GM19468 (cell line): ENCODE data around the gene PTPRN2.

Experiments used
- ATAC-seq: cut with Tn5 transposase; IDR thresholded peaks from one replicate; pipeline ENCODE4 v1.9.1; 2021; ENCODE audit warnings: mild to moderate bottlenecking, moderate library complexity, moderate number of reproducible peaks; ENCODE audit not compliant: unreplicated experiment; ENCODE audit errors: extremely low read depth

Gene PTPRN2

GRCh38 chr7:158498443-158499081, 89.1 kb downstream of the PTPRN2 start:
- no peak for ATAC-seq

GRCh38 chr7:158497627-158498026, 90.0 kb downstream of the PTPRN2 start:
- no peak for ATAC-seq

GRCh38 chr7:158495786-158496185, 91.8 kb downstream of the PTPRN2 start:
- no peak for ATAC-seq

GRCh38 chr7:158495216-158495615, 92.4 kb downstream of the PTPRN2 start:
- ATAC-seq = no peak

DNA sequence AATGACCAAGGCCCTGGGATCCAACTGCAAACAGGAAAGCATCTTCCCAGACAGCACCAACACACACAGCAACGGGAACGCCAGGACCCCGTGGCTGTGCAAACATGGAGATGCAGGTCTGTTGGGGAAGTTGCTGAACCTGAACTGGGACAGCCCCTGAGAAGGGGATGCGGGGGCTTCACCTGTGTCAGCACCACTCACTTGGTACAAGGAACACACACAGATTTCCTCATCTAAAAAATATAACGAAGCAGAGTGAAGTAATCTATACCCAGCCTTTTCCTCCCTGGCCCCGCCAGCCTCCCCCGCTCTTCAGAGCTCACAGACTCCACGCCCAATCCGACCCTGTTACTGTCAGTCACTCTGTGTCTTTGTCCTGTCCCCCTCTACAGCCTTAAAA, 93.0 kb downstream of the PTPRN2 start:
- ATAC-seq = no peak

GRCh38 chr7:158494162-158494586, 93.4 kb downstream of the PTPRN2 start:
- ATAC-seq = no peak

- no peak for ATAC-seq
Observed at GRCh38 chr7:158492367-158492764, 95.3 kb downstream of the PTPRN2 start.

GRCh38 chr7:158491094-158491493, 96.5 kb downstream of the PTPRN2 start:
- ATAC-seq = no peak

DNA sequence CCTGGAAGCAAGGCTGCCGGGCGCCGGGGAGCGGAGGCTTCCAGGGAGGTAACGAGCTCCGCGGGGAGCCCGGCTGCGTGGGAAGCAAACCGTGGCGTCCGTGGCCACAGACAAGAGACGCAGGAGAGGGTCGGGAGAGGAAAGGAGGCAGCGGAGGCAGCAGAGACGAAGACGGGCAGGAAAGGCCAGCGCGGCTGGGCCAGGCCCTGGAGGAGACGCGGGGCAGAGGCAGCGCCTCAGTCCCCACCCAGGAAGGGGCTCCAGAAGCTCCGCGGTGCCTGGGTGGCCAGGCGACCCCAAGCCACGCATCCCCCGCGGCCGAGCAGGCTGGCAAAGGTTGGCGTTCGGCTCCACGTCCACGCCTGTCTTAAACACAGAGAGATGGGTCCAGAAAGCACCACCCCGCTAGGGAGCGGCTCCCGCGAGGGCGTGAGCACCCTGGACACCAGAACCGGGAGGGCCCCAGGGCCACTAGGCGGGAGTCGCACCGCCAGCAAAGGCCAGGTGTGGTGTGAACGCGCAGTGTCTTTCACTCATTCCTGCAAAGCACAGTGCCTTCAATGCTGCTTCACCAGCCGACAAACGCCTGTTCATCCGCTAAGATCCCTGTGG, 97.3 kb downstream of the PTPRN2 start:
- no peak for ATAC-seq

DNA sequence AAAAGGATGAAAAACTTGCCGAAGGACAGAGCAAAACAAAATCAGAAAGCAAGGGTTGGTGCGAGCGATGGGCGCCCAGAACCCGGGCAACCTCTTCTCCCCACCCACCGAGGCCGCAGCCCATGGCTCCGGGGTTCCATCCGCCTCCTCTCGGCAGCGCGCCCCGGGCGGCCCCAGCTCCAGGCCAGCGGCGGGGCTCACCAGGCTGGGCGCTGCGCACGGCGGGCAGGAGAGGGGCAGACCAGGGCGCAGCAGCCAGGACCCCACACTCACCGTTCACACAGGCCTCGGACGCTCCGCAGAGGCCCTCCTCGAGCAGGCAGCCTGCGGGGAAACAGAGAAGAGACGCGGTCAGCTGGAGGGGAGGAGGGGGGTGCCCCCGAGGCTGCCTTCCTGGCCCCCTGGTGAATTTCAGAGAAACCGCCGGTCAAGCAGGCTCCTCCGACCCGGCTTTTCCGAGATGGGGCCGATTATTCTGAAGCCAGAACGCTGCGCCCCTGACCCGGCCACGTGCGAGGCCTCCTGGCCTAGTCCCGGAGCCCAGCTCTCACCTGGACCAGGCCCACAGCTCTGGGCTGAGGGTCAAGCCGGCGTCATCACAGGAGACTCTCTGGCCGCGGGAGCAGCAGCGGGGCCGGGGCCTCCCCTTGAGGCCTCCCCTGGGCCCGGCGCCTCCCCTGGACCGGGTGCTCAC, 98.0 kb downstream of the PTPRN2 start:
- ATAC-seq = no peak

GRCh38 chr7:158488181-158488971, 99.2 kb downstream of the PTPRN2 start:
- ATAC-seq = no peak

- no peak for ATAC-seq
Observed at GRCh38 chr7:158487631-158488151, 99.9 kb downstream of the PTPRN2 start.

DNA sequence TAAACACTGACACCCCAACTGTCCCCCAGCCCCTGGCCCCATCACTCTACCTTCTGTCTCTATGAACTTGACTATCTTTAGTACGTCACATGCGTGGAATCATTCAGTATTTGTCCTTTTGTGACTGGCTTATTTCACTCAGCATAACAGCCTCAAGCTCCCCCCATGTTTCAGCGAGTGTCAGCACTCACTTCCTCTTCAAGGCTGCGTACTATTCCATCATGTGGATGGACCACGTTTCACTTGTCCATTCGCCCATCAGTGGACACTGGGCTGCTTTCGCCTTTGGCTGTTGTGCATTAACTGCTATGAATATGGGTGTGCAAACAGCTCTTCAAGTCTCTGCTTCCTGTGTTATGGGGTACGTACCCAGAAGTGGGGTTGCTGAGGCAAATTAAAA, 100.7 kb downstream of the PTPRN2 start:
- ATAC-seq = no peak

GRCh38 chr7:158484801-158485531, 102.7 kb downstream of the PTPRN2 start:
- ATAC-seq = no peak

- no peak for ATAC-seq
Observed at GRCh38 chr7:158482480-158482879, 105.1 kb downstream of the PTPRN2 start.

DNA sequence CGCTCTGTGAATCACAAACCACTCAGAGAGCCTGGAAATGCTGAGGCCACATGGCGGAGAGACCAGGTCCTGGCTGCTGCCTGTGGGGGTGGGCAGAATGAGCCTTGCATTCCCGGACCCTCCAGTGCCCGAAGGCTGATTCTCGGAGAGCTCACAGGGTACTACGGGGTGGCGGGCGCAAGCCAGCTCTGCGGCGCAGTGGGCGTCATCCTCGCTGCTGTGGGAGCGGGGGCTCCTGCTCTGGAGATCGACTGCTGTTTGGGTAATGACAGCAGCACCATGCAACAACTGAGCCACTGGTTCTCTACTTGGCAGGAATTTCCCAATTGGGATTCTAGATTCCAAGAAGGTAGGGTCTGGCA, 108.0 kb downstream of the PTPRN2 start:
- no peak for ATAC-seq

GRCh38 chr7:158479021-158479663, 108.5 kb downstream of the PTPRN2 start:
- no peak for ATAC-seq

DNA sequence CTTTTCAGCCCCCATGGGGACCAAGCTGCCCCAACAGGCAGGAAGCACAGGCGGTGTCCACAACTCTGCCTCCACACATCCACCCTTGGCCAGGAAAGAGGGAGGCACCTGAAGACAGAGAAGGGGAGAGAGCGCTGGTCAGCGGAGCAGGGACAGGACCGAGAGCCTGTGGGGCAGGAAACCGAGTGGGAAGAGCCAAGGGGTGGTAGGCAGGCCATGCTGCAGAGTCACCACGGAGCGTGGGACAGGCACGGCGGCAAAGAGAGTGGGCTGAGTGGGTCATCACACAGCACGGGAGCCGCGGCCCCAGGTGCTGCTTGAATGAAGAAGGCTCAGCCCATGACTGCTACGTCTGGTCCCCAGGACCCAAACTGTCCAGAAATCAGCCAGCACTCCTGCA, 109.8 kb downstream of the PTPRN2 start:
- ATAC-seq = no peak

- no peak for ATAC-seq
Observed at GRCh38 chr7:158476331-158476932, 111.2 kb downstream of the PTPRN2 start.
